HG02852 (cell line): ENCODE measurements around the gene THAP9.
A peak's percentile ranks its signal among the peaks of the same experiment; 100 is the strongest.

Experiments used
- ATAC-seq: cut with Tn5 transposase; IDR thresholded peaks from one replicate; pipeline ENCODE4 v1.9.1; 2021; ENCODE audit warnings: mild to moderate bottlenecking, moderate library complexity; ENCODE audit not compliant: unreplicated experiment

The THAP9 gene

DNA sequence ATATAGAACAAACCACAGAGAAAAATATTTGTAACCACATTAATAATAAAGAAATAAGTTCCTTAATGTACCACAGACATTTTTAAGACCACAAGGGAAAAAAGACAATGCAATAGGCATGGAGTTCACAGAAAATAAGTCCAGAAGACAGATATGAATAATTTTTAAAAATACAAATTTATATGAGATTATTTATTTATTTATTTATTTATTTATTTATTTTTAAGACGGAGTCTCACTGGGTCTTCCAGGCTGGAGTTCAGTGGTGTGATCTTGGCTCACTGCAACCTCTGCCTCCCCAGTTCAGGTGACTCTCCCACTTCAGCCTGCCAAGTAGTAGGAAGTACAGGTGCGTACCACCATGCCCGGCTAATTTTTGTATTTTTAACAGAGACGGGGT, 53.7 kb downstream of the THAP9 start:
- ATAC-seq, result no peak

DNA sequence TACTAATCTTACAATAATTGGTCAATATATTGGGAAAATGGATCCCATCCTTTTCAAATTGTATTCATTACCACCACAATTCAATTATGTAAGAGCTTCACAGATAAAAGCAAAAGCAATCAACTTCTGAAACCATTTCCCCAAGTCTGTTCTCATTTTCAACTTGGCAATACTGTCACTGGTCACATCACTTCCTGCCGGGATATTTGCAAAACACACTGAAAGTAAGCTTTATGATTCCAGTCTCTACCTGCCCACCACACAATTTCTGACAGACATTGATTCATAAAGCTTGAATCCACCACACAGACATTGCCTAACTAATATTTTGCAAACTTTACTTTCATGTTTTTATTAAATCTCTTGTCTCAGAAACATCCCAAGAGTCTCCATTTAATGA, 56.5 kb downstream of the THAP9 start:
- no peak for ATAC-seq

DNA sequence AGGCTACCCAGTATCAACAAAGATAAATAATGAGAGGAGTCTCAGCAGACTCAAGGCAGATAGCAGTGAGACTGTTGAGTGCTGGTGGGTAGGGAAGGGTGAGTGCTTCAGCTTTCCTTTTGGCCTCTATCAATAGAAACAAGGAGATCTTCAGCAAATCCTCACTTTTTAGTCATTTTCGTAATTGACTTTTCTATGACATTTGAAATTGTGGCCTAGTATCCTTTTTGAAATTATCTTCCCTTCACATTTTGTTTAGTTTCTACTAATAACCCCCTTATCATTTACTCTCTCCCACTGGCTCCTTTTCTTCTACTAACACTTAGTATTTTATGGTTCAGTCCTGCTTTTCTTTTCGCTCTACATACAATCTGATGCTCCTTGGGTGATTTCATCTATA, 65.2 kb downstream of the THAP9 start:
- no peak for ATAC-seq

DNA sequence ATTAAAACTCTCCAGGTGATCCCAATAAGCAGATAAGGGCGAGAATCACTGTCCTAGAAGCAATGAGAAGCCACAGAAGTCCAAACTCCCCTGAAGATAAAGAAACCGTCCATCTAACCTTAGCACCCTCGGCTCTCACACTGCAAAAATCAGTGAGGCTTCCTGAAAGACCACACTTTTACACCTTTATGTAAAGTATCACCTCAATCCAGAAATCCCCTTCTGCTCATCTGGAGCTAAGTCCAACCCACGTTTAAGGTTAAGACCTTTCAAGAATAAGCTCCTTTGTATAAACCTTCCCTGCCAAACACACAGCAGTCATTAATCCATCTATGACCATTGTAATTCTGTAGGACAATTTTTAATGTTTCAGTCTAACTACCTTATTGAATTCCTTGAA, 68.4 kb downstream of the THAP9 start:
- peak; percentile 74 for ATAC-seq

DNA sequence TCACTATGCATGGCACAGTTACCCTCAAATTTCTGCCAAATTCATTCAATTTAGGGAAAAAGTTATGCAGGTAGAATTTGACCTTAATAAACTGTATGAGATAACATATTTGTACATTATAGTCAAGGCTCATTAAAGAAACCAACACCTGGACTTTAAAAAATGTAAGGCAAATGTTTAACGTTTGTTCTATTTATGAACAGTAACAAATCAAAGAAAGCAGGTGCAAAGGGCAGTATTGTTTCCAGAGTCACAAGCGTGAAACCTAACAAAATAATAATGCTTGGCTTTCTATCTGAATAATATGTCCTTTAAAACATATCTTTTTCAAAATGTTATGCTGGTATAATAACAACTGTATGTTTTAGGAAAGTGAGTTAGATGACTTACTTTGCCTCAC, 68.9 kb downstream of the THAP9 start:
- no peak for ATAC-seq
